Small intestine (tissue), 7 donors: ENCODE results near the gene CYP1A1. TPM values are rescaled to one million over a fixed set of nuclear protein-coding genes. Genes with fewer than 3 reads are reported as not detected.
A peak's percentile ranks its signal among the peaks of the same experiment; 100 is the strongest.

Source experiments
- DNase-seq, 2 donors: peaks; one replicate each; pipeline versions ENCODE4 v3.0.0 to v3.0.0-alpha.2; 2013
- FAIRE-seq: peaks from 2 replicates; lab custom pipeline; 2012; peaks lifted over from hg19 to GRCh38; lab: Jason Lieb, UNC
- H3K27ac ChIP-seq, 3 donors: one replicate each; pipeline ENCODE4 v1.5.1; 2013; ENCODE audit warnings: low read length in 2 of 3, mild to moderate bottlenecking in 2 of 3, control low read depth in 1 of 3, inconsistent platforms in 1 of 3, low read depth in 1 of 3, moderate library complexity in 1 of 3
- H3K27me3 ChIP-seq, 3 donors: one replicate each; pipeline ENCODE4 v1.6.1; 2013; ENCODE audit warnings: low read length in 3 of 3, inconsistent platforms in 1 of 3; ENCODE audit not compliant: control insufficient read depth in 3 of 3, insufficient read depth in 3 of 3
- H3K36me3 ChIP-seq, 3 donors: one replicate each; pipeline ENCODE4 v1.6.1; 2013; ENCODE audit warnings: low read length in 3 of 3, inconsistent platforms in 1 of 3, low read depth in 1 of 3, mild to moderate bottlenecking in 1 of 3, moderate library complexity in 1 of 3; ENCODE audit not compliant: control insufficient read depth in 3 of 3, insufficient read depth in 2 of 3
- H3K4me1 ChIP-seq, 3 donors: one replicate each; pipeline ENCODE4 v1.6.1; 2013; ENCODE audit warnings: low read length in 2 of 3, inconsistent platforms in 1 of 3, low read depth in 1 of 3, mild to moderate bottlenecking in 1 of 3, moderate library complexity in 1 of 3; ENCODE audit not compliant: control insufficient read depth in 3 of 3, insufficient read depth in 2 of 3
- H3K4me3 ChIP-seq, 3 donors: one replicate each; pipeline ENCODE4 v1.5.1; 2013; ENCODE audit warnings: low read length in 3 of 3, control low read depth in 1 of 3, inconsistent platforms in 1 of 3, low read depth in 1 of 3, mild to moderate bottlenecking in 1 of 3, moderate library complexity in 1 of 3
- H3K9me3 ChIP-seq, 2 donors: one replicate each; pipeline ENCODE4 v1.6.1; 2013; ENCODE audit warnings: low read depth in 1 of 2, low read length in 1 of 2; ENCODE audit not compliant: control insufficient read depth in 2 of 2, insufficient read depth in 1 of 2
- WGBS, 3 donors: extraction: QIAGEN DNeasy Blood & Tissue Kit; methylation state at CpG; one replicate each; pipeline ENCODE4 v1.1.7; 2013; 5-methylcytosine and 5-hydroxymethylcytosine counted together
- polyA plus RNA-seq, 4 donors: library from polyadenylated mRNA; stranded (reverse) in 3 of 4; unstranded in 1 of 4; fragments of 200-250 nt in 3 of 4; fragments of 120-200 nt in 1 of 4; gene quantifications; one replicate each; pipeline versions ENCODE4 v1.2.1 to v1.2.3, GENCODE V29; 2013
- donor health status: healthy with polysubstance abuse.
- donor health status: control.
- donor health status: control.
- donor health status: Bipolar disorder and iron deficiency.
- donor health status: healthy.

CYP1A1 gene
- polyA plus RNA-seq, 4 donors, result 0.04 to 13.2 (median 0.66) TPM; not detected in 1

- H3K36me3 ChIP-seq, result no peaks in the 10 kb centered on the region
- no peaks in the 10 kb centered on the region for H3K9me3 ChIP-seq
- H3K4me3 ChIP-seq, result no peak overlapping the region
- 84 to 88% (median 87%) methylated on average over 13 to 14 of the region's 14 CpGs for WGBS, 3 donors
- DNase-seq (no peak), FAIRE-seq (no peak)
- no peaks in the 10 kb centered on the region for H3K27me3 ChIP-seq
- no peak overlapping the region for H3K27ac ChIP-seq
- peaks cover 0 to 15% (median 7%) of the 10 kb centered on the region in 3 donors for H3K4me1 ChIP-seq
These were observed 42.1 kb upstream of the CYP1A1 start for GRCh38 chr15:74767167-74768098.

- peak overlapping the region in 2 of 3 donors; percentile 5 to 70 for H3K27ac ChIP-seq
- DNase-seq (peak; percentile 60 to 87), FAIRE-seq (no peak)
- H3K36me3 ChIP-seq, result no peaks in the 10 kb centered on the region
- H3K4me3 ChIP-seq, result no peak overlapping the region
- no peaks in the 10 kb centered on the region for H3K27me3 ChIP-seq
- 21 to 67% (median 44%) methylated on average over 15 of the region's 15 CpGs for WGBS, 3 donors
- peaks cover 0 to 28% (median 13%) of the 10 kb centered on the region in 3 donors for H3K4me1 ChIP-seq
- no peaks in the 10 kb centered on the region for H3K9me3 ChIP-seq
These were observed 38.1 kb upstream of the CYP1A1 start for GRCh38 chr15:74763416-74763815.

GRCh38 chr15:74762791-74763150, 37.4 kb upstream of the CYP1A1 start:
- no peak for DNase-seq
- 29 to 45% (median 45%) methylated on average over 6 of the region's 6 CpGs for WGBS, 3 donors
- Histone ChIP-seq H3K9me3 (no peaks in the 10 kb centered on the region), H3K4me3 (no peak overlapping the region), H3K27ac (peak overlapping the region in 1 of 3 donors; percentile 61), H3K36me3 (no peaks in the 10 kb centered on the region), H3K27me3 (no peaks in the 10 kb centered on the region), H3K4me1 (peaks cover 0 to 28% (median 13%) of the 10 kb centered on the region in 3 donors)
- FAIRE-seq, result no peak

GRCh38 chr15:74758736-74759135, 33.4 kb upstream of the CYP1A1 start:
- H3K4me3 ChIP-seq, result no peak overlapping the region
- DNase-seq, result no peak
- WGBS, 3 donors, result 89 to 91% (median 91%) methylated on average over 7 to 8 of the region's 8 CpGs
- no peaks in the 10 kb centered on the region for H3K36me3 ChIP-seq
- H3K27me3 ChIP-seq, result no peaks in the 10 kb centered on the region
- FAIRE-seq, result no peak
- H3K27ac ChIP-seq, result no peak overlapping the region
- no peaks in the 10 kb centered on the region for H3K9me3 ChIP-seq
- peaks cover 0 to 27% (median 13%) of the 10 kb centered on the region in 3 donors for H3K4me1 ChIP-seq

- Histone ChIP-seq H3K4me3 (no peak overlapping the region), H3K9me3 (no peaks in the 10 kb centered on the region), H3K36me3 (no peaks in the 10 kb centered on the region), H3K27me3 (peaks cover 0 to 3% (median 0%) of the 10 kb centered on the region in 3 donors), H3K4me1 (no peaks in the 10 kb centered on the region), H3K27ac (no peak overlapping the region)
- DNase-seq, result no peak
- FAIRE-seq, result no peak
- WGBS, 3 donors, result 86 to 91% (median 87%) methylated on average over 20 of the region's 20 CpGs
These were observed 29.4 kb upstream of the CYP1A1 start for GRCh38 chr15:74754593-74755215.

- Histone ChIP-seq H3K27me3 (peaks cover 0 to 3% (median 0%) of the 10 kb centered on the region in 3 donors), H3K4me1 (no peaks in the 10 kb centered on the region), H3K27ac (no peak overlapping the region), H3K9me3 (no peaks in the 10 kb centered on the region), H3K36me3 (no peaks in the 10 kb centered on the region), H3K4me3 (no peak overlapping the region)
- WGBS, 3 donors, result 60 to 63% (median 63%) methylated on average over 5 of the region's 5 CpGs
- no peak for DNase-seq
- FAIRE-seq, result no peak
These were observed 27.2 kb upstream of the CYP1A1 start for GRCh38 chr15:74752531-74752930.

GRCh38 chr15:74752011-74752410, 26.7 kb upstream of the CYP1A1 start:
- H3K4me1 ChIP-seq, result no peaks in the 10 kb centered on the region
- no peak overlapping the region for H3K4me3 ChIP-seq
- DNase-seq, result no peak
- H3K9me3 ChIP-seq, result no peaks in the 10 kb centered on the region
- H3K27ac ChIP-seq, result no peak overlapping the region
- no peak for FAIRE-seq
- WGBS, 3 donors, result 68 to 83% (median 83%) methylated on average over 8 of the region's 8 CpGs
- H3K27me3 ChIP-seq, result peaks cover 0 to 3% (median 0%) of the 10 kb centered on the region in 3 donors
- H3K36me3 ChIP-seq, result no peaks in the 10 kb centered on the region

GRCh38 chr15:74750751-74751150, 25.4 kb upstream of the CYP1A1 start:
- peaks cover 0 to 3% (median 0%) of the 10 kb centered on the region in 3 donors for H3K27me3 ChIP-seq
- 38 to 57% (median 56%) methylated on average over 2 of the region's 2 CpGs for WGBS, 3 donors
- FAIRE-seq, result no peak

More at GRCh38 chr15:74750751-74751150, 25.4 kb upstream of the CYP1A1 start:
- no peaks in the 10 kb centered on the region for H3K4me1 ChIP-seq
- no peak overlapping the region for H3K27ac ChIP-seq
- DNase-seq, result no peak
- no peak overlapping the region for H3K4me3 ChIP-seq
- H3K36me3 ChIP-seq, result no peaks in the 10 kb centered on the region
- H3K9me3 ChIP-seq, result no peaks in the 10 kb centered on the region
